Thyroid gland (tissue), 4 donors: ENCODE results near the gene ANKRD31. TPM values are rescaled to one million over a fixed set of nuclear protein-coding genes. Genes with fewer than 3 reads are reported as not detected.
A peak's percentile ranks its signal among the peaks of the same experiment; 100 is the strongest.

Experiments used
- DNase-seq, 2 donors: peaks; one replicate each; pipeline ENCODE4 v3.0.0-alpha.2; 2019
- H3K27ac ChIP-seq, 3 donors: fragments of 200-600 bp; sonication (generic); 1 replicate in 2 of 3; 2 replicates in 1 of 3; pipeline ENCODE4 v1.5.1; 2016 to 2019; ENCODE audit warnings: mild to moderate bottlenecking in 1 of 3, moderate library complexity in 1 of 3
- H3K27me3 ChIP-seq: fragments of 200-600 bp; sonication (generic); one replicate; pipeline ENCODE4 v1.5.1; 2019
- H3K36me3 ChIP-seq, 2 donors: fragments of 200-600 bp; sonication (generic); one replicate each; pipeline ENCODE4 v1.5.1; 2016 to 2019
- H3K4me1 ChIP-seq, 2 donors: fragments of 200-600 bp; sonication (generic); one replicate each; pipeline ENCODE4 v1.5.1; 2017 to 2019
- H3K4me3 ChIP-seq, 3 donors: fragments of 200-600 bp; sonication (generic); replicated peaks in 1 of 3; 1 replicate in 2 of 3; 2 replicates in 1 of 3; pipeline ENCODE4 v1.5.1; 2016; ENCODE audit warnings: mild to moderate bottlenecking in 1 of 3
- H3K9me3 ChIP-seq: fragments of 200-600 bp; sonication (generic); one replicate; pipeline ENCODE4 v1.5.1; 2017
- CTCF ChIP-seq, 6 experiments: fragments of 200-600 bp in 3 of 6; fragments of 450-650 bp in 3 of 6; sonication (generic) in 3 of 6; IDR thresholded peaks; one replicate each; pipeline ENCODE4 v1.5.1; 2016 to 2019; ENCODE audit warnings: antibody characterized with exemption in 6 of 6, mild to moderate bottlenecking in 2 of 6, inconsistent platforms in 1 of 6, moderate library complexity in 1 of 6
- POLR2A ChIP-seq, 2 donors: fragments of 450-650 bp; IDR thresholded peaks; one replicate each; pipeline ENCODE4 v1.6.1; 2017; ENCODE audit warnings: antibody characterized with exemption in 2 of 2, mild to moderate bottlenecking in 2 of 2, moderate library complexity in 1 of 2
- WGBS, 2 donors: methylation state at CpG; one replicate each; pipeline ENCODE4 v1.1.5; 2017; 5-methylcytosine and 5-hydroxymethylcytosine counted together
- intact Hi-C: fragments of 100-400 bp; cut with DNase I; formaldehyde crosslinking; loops from one replicate; pipeline ENCODE4 v1.15.1; 2023
- total RNA-seq, 4 donors: library from RNA; depleted of rRNA; stranded (reverse); fragments of >200 nt; gene quantifications; one replicate each; pipeline ENCODE4 v1.2.3, GENCODE V29; 2016

Gene ANKRD31
- total RNA-seq, 4 donors from 2014 or later, result 0.11 to 0.81 (median 0.33) TPM

- intact Hi-C loops, result no loop called here
- H3K27ac ChIP-seq, result no peak overlapping the region
These were observed 188.2 kb downstream of the ANKRD31 start for GRCh38 chr5:75048457-75048953.

DNA sequence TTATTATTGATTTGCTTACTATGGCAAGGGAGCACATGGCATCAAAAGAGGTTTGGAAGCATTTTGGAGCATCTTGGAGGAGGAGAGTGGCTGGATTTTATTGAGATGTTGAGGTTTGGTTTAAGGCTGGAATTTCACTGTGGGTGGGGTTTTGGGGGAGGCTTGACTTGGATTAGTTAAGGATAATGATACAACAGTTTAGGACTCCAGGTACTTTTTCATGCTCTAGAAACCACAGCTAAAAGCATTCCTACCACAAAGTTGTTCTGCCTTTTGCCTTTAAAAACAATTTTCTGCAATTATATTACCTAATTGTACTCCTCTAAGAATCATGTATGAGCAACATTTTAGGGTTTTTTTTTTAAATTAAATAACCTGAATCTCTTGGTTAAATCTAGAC, 189.3 kb downstream of the ANKRD31 start:
- H3K27ac ChIP-seq, result no peak overlapping the region
- peaks cover 0 to 3% of the 10 kb centered on the region in 2 donors for H3K4me1 ChIP-seq
- no peaks in the 10 kb centered on the region for H3K27me3 ChIP-seq
- DNase-seq, result peak in 1 of 2 donors; percentile 10
- H3K9me3 ChIP-seq, result no peaks in the 10 kb centered on the region
- intact Hi-C loops, result no loop called here
- TF ChIP-seq POLR2A (IDR thresholded peaks at IDR 0.05) (no peak), CTCF (IDR thresholded peaks at IDR 0.05) (no peak)
- no peaks in the 10 kb centered on the region for H3K36me3 ChIP-seq
- H3K4me3 ChIP-seq, result no peak overlapping the region

More at GRCh38 chr5:75048457-75048953, 188.2 kb downstream of the ANKRD31 start:
- no peak for DNase-seq
- no peak for TF ChIP-seq CTCF (IDR thresholded peaks at IDR 0.05)
- TF ChIP-seq POLR2A (IDR thresholded peaks at IDR 0.05), result no peak
- Histone ChIP-seq H3K4me3 (no peak overlapping the region), H3K9me3 (no peaks in the 10 kb centered on the region), H3K36me3 (no peaks in the 10 kb centered on the region), H3K4me1 (peaks cover 0 to 3% of the 10 kb centered on the region in 2 donors), H3K27me3 (no peaks in the 10 kb centered on the region)
- 70 to 72% methylated on average over 7 of the region's 7 CpGs for WGBS, 2 donors

DNA sequence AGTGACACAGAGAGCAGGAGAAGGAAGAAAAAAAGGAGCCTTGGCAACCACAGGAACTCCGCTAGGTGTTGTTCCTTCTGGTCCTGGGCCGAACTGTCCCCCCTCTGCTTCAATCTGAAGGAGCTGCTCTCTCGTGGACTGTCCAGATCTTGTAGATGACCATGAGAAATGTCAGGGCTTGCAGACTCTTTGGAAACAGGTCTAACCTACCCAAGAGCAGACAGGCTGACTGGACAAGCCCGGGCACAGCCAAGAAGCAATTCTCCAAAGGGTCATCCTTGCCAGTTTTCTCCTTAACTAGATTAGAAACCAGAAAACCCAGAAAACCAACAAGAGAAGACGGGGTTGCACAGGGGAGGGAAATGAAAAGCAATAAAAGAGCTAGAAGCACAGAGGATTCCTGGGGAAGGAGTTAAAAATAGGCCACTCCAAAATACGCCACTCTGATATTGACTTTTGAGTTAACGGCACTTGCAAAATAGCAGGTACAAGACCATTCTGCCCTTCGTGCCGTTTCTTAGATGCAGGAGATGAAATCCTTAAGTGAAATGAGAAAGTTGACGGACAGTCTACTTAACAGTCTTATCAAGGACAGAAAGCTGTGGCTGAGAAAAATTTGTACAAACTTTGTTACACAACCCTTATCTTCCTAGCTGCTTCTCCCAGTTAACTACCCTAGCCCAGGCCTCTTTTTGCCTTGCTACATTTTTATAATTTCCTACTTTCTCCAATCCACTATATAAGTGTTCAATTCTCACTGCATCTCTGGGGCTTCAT, 190.1 kb downstream of the ANKRD31 start:
- H3K4me1 ChIP-seq, result peaks cover 0 to 3% of the 10 kb centered on the region in 2 donors
- H3K27ac ChIP-seq, result no peak overlapping the region
- intact Hi-C loops, result no loop called here

DNA sequence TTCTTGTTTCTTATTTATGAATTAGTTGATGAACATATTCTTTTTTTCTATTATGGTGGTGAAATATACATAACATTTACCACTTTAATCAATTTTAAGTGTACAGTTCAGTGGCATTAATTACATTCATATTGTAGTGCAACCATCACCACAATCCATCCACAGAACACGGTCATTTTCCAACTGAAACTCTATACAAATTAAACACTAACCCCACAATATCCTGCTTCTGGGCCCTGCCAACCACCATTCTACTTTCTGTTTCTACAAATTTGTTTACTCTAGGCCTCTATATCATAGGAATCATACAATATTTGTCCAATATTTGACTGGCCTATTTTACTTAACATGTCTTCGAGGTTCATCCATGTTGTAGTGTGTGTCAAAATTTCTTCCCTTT, 191.6 kb downstream of the ANKRD31 start:
- no peak overlapping the region for H3K4me3 ChIP-seq
- H3K27ac ChIP-seq, result no peak overlapping the region
- peaks cover 0 to 2% of the 10 kb centered on the region in 2 donors for H3K4me1 ChIP-seq
- TF ChIP-seq CTCF (IDR thresholded peaks at IDR 0.05) (no peak), POLR2A (IDR thresholded peaks at IDR 0.05) (no peak)
- no peaks in the 10 kb centered on the region for H3K27me3 ChIP-seq
- DNase-seq, result no peak
- H3K36me3 ChIP-seq, result no peaks in the 10 kb centered on the region
- 93 to 94% methylated on average over 2 of the region's 2 CpGs for WGBS, 2 donors
- intact Hi-C loops, result no loop called here
- H3K9me3 ChIP-seq, result no peaks in the 10 kb centered on the region

More for the DNA sequence above, 190.1 kb downstream of the ANKRD31 start:
- H3K27me3 ChIP-seq, result no peaks in the 10 kb centered on the region
- H3K36me3 ChIP-seq, result no peaks in the 10 kb centered on the region
- 86 to 90% methylated on average over 10 of the region's 10 CpGs for WGBS, 2 donors
- DNase-seq, result no peak
- TF ChIP-seq POLR2A (IDR thresholded peaks at IDR 0.05) (no peak), CTCF (IDR thresholded peaks at IDR 0.05) (no peak)
- no peaks in the 10 kb centered on the region for H3K9me3 ChIP-seq
- no peak overlapping the region for H3K4me3 ChIP-seq

DNA sequence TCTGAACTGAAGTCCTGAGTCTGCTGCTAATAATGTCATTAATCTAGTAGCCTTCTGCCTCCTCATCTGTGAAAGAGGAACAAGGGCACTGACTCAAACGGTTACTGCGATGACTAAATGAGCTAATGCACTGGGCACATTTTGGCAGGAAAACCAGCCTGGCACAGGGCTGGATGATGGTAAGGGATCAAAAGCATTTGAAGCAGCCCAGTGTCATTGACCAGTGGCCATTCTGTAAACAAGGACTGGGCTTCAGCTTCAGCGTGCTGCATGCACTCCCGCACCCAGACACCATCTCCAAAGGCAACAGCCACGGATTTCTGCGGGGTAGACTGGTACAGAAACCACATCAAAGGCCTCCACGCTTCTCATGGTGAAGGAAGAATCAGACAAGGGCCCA, 192.3 kb downstream of the ANKRD31 start:
- Histone ChIP-seq H3K4me1 (no peaks in the 10 kb centered on the region), H3K36me3 (no peaks in the 10 kb centered on the region), H3K27me3 (no peaks in the 10 kb centered on the region), H3K9me3 (no peaks in the 10 kb centered on the region), H3K27ac (no peak overlapping the region), H3K4me3 (no peak overlapping the region)
- DNase-seq, result no peak
- TF ChIP-seq POLR2A (IDR thresholded peaks at IDR 0.05) (no peak), CTCF (IDR thresholded peaks at IDR 0.05) (no peak)
- intact Hi-C loops, result no loop called here
- WGBS, 2 donors, result 74 to 91% methylated on average over 7 of the region's 7 CpGs
